ENCODE measurements around the gene EFHC2. TPM values are rescaled to one million over a fixed set of nuclear protein-coding genes. Genes with fewer than 3 reads are reported as not detected.
"Not testable (repeated sequence)": the region's sequence is repeated elsewhere in the genome, so short reads cannot be mapped to it uniquely, and the experiment has no call there.

EFHC2 gene
- total RNA-seq, 2 experiments from 2014 or later = 0.30 to 0.46 TPM

GRCh38 chrX:44227991-44228390 lies 115.5 kb downstream of the EFHC2 start:
- no peaks in the 10 kb centered on the region for H3K36me3 Mint-ChIP-seq (ENCODE audit: low read depth)
- H3K9me3 Mint-ChIP-seq (ENCODE audit: low read depth) = no peaks in the 10 kb centered on the region
- DNase-seq = no peak
- no peak overlapping the region for H3K4me3 Mint-ChIP-seq
- intact Hi-C loops (cut with DNase I, micrococcal nuclease) = no loop called here
- ChIA-PET CTCF (no interaction called here), POLR2A (no interaction called here)
- no peak for ATAC-seq
- H3K27me3 Mint-ChIP-seq = no peaks in the 10 kb centered on the region
- no peak overlapping the region for H3K27ac Mint-ChIP-seq
- no peaks in the 10 kb centered on the region for H3K4me1 Mint-ChIP-seq

- H3K27me3 Mint-ChIP-seq = no peaks in the 10 kb centered on the region
- no peaks in the 10 kb centered on the region for H3K9me3 Mint-ChIP-seq (ENCODE audit: low read depth)
- no peak overlapping the region for H3K4me3 Mint-ChIP-seq
- POLR2A ChIA-PET = no interaction called here
- CTCF ChIA-PET = no interaction called here
- no peak overlapping the region for H3K27ac Mint-ChIP-seq
- no peaks in the 10 kb centered on the region for H3K4me1 Mint-ChIP-seq
- intact Hi-C loops (cut with DNase I, micrococcal nuclease) = no loop called here
- ATAC-seq (no peak), DNase-seq (no peak)
- no peaks in the 10 kb centered on the region for H3K36me3 Mint-ChIP-seq (ENCODE audit: low read depth)
Observed at GRCh38 chrX:44225667-44226066, 117.8 kb downstream of the EFHC2 start.

DNA sequence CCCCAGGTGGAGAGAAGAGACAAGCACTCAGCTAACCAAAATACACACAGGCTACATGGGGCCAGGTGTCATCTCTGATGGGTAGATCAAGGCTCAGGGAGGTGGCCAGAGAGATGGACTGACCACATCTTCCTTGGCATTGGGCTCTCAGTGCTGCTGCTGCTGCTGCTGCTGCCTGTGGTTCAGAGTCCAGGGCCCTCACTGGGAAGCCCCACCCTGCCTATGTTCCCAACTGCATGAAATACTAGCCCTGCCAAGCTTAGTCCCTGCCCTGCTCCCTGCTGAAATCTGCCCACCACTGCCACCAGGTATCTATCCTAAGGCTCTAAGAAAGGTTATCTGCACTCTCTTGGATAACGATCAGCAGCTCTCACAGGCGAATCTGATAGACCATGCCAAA lies 118.7 kb downstream of the EFHC2 start:
- no peaks in the 10 kb centered on the region for H3K9me3 Mint-ChIP-seq (ENCODE audit: low read depth)
- DNase-seq = no peak

DNA sequence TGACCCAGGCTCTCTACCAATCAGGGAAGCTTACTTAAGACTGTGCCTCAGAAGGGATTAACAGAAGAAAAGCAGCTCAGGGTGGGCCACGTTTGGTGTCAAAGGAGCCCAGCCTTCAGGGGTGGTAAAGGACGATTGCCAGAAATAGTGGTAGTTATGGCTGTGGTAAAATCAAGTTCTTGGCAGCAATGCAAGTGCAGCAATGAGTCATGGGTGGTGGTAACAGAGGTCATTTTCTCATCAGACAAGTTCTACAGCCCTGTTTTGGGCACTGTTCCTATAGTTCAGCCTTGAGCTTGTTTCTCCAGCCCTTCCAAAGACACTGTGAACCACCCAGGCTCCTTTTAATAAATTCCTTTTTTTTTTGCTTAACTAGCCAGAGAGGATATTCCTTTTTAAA lies 120.3 kb downstream of the EFHC2 start:
- Mint-ChIP-seq H3K4me3 (no peak overlapping the region), H3K9me3 (ENCODE audit: low read depth) (no peaks in the 10 kb centered on the region), H3K27me3 (no peaks in the 10 kb centered on the region), H3K36me3 (ENCODE audit: low read depth) (no peaks in the 10 kb centered on the region), H3K27ac (no peak overlapping the region), H3K4me1 (no peaks in the 10 kb centered on the region)
- intact Hi-C loops (cut with DNase I, micrococcal nuclease) = no loop called here
- DNase-seq (no peak), ATAC-seq (no peak)
- ChIA-PET CTCF (no interaction called here), POLR2A (no interaction called here)

More for the DNA sequence above, 118.7 kb downstream of the EFHC2 start:
- ChIA-PET CTCF (no interaction called here), POLR2A (no interaction called here)
- no peaks in the 10 kb centered on the region for H3K4me1 Mint-ChIP-seq
- H3K36me3 Mint-ChIP-seq (ENCODE audit: low read depth) = no peaks in the 10 kb centered on the region
- H3K4me3 Mint-ChIP-seq = no peak overlapping the region
- no peak for ATAC-seq
- H3K27me3 Mint-ChIP-seq = no peaks in the 10 kb centered on the region
- no peak overlapping the region for H3K27ac Mint-ChIP-seq
- intact Hi-C loops (cut with DNase I, micrococcal nuclease) = no loop called here

- ATAC-seq (no peak), DNase-seq (no peak)
- intact Hi-C loops (cut with DNase I, micrococcal nuclease) = no loop called here
- Mint-ChIP-seq H3K27ac (no peak overlapping the region), H3K36me3 (ENCODE audit: low read depth) (no peaks in the 10 kb centered on the region), H3K9me3 (ENCODE audit: low read depth) (no peaks in the 10 kb centered on the region), H3K4me1 (no peaks in the 10 kb centered on the region), H3K4me3 (no peak overlapping the region), H3K27me3 (no peaks in the 10 kb centered on the region)
- ChIA-PET CTCF (no interaction called here), POLR2A (no interaction called here)
Observed at GRCh38 chrX:44218465-44218864, 125.0 kb downstream of the EFHC2 start.

GRCh38 chrX:44216171-44216570 lies 127.3 kb downstream of the EFHC2 start:
- intact Hi-C loops (cut with DNase I, micrococcal nuclease) = no loop called here
- ATAC-seq (no peak), DNase-seq (no peak)
- Mint-ChIP-seq H3K27me3 (no peaks in the 10 kb centered on the region), H3K4me1 (no peaks in the 10 kb centered on the region), H3K9me3 (ENCODE audit: low read depth) (no peaks in the 10 kb centered on the region), H3K36me3 (ENCODE audit: low read depth) (no peaks in the 10 kb centered on the region), H3K27ac (no peak overlapping the region), H3K4me3 (no peak overlapping the region)
- CTCF ChIA-PET = interaction anchor here (0.6 to 1.2 kb wide), 2 partner anchors 56 to 258 kb away, joined by 3 to 6 read pairs; no protein-coding TSS in a partner anchor
- POLR2A ChIA-PET = no interaction called here

DNA sequence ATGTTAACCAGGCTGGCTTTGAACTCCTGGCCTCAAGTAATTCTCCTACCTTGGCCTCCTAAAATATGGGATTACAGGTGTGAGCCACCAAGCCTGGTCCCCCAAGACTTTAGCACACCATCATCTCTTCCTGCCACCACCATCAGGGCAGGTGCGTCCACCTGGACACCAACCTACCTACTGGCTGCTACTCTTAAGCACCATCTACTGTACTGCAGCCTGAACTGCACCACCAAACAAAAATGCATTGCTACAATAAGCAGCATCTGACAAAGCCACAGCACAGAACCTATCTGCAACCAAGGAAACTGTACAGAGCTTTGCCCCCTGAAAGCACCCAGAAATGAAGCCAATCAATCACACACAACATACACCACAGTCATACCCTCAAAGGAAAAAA lies 139.7 kb downstream of the EFHC2 start:
- Mint-ChIP-seq H3K4me3 (no peak overlapping the region), H3K4me1 (no peaks in the 10 kb centered on the region), H3K9me3 (ENCODE audit: low read depth) (no peaks in the 10 kb centered on the region), H3K27ac (no peak overlapping the region), H3K36me3 (ENCODE audit: low read depth) (no peaks in the 10 kb centered on the region), H3K27me3 (no peaks in the 10 kb centered on the region)
- ATAC-seq = no peak
- CTCF ChIA-PET = no interaction called here
- no peak for DNase-seq
- POLR2A ChIA-PET = no interaction called here
- intact Hi-C loops (cut with DNase I, micrococcal nuclease) = no loop called here

- no peaks in the 10 kb centered on the region for H3K27me3 Mint-ChIP-seq
- no peaks in the 10 kb centered on the region for H3K9me3 Mint-ChIP-seq (ENCODE audit: low read depth)
- CTCF ChIA-PET = interaction anchor here (1.1 kb wide), 1 partner anchor 25 kb away, joined by 5 read pairs; no protein-coding TSS in a partner anchor
- intact Hi-C loops (cut with DNase I, micrococcal nuclease) = no loop called here
- no peaks in the 10 kb centered on the region for H3K36me3 Mint-ChIP-seq (ENCODE audit: low read depth)
- DNase-seq (no peak), ATAC-seq (no peak)
- H3K4me1 Mint-ChIP-seq = no peaks in the 10 kb centered on the region
- H3K27ac Mint-ChIP-seq = no peak overlapping the region
- H3K4me3 Mint-ChIP-seq = no peak overlapping the region
- POLR2A ChIA-PET = no interaction called here
Observed at GRCh38 chrX:44202596-44202995, 140.9 kb downstream of the EFHC2 start.

GRCh38 chrX:44189116-44189515 lies 154.4 kb downstream of the EFHC2 start:
- CTCF ChIA-PET = no interaction called here
- POLR2A ChIA-PET = no interaction called here
- DNase-seq (no peak), ATAC-seq (no peak)
- Mint-ChIP-seq H3K36me3 (ENCODE audit: low read depth) (no peaks in the 10 kb centered on the region), H3K27me3 (no peaks in the 10 kb centered on the region), H3K4me1 (no peaks in the 10 kb centered on the region), H3K9me3 (ENCODE audit: low read depth) (no peaks in the 10 kb centered on the region), H3K4me3 (no peak overlapping the region), H3K27ac (no peak overlapping the region)
- intact Hi-C loops (cut with DNase I, micrococcal nuclease) = no loop called here

GRCh38 chrX:44187915-44188314 lies 155.6 kb downstream of the EFHC2 start:
- H3K4me1 Mint-ChIP-seq; DNase-seq; POLR2A ChIA-PET; ATAC-seq; H3K36me3 Mint-ChIP-seq (ENCODE audit: low read depth); H3K27me3 Mint-ChIP-seq; H3K27ac Mint-ChIP-seq; H3K9me3 Mint-ChIP-seq (ENCODE audit: low read depth); H3K4me3 Mint-ChIP-seq; intact Hi-C loops (cut with DNase I, micrococcal nuclease): not testable (repeated sequence)
- CTCF ChIA-PET = interaction anchor here (0.7 kb wide), 1 partner anchor 80 kb away, joined by 3 read pairs; no protein-coding TSS in a partner anchor

- no peak for ATAC-seq
- ChIA-PET POLR2A (no interaction called here), CTCF (interaction anchor here (0.7 kb wide), 1 partner anchor 46 kb away, joined by 3 read pairs; no protein-coding TSS in a partner anchor)
- intact Hi-C loops (cut with DNase I, micrococcal nuclease) = no loop called here
- Mint-ChIP-seq H3K27ac (no peak overlapping the region), H3K9me3 (ENCODE audit: low read depth) (no peaks in the 10 kb centered on the region), H3K27me3 (no peaks in the 10 kb centered on the region), H3K36me3 (ENCODE audit: low read depth) (no peaks in the 10 kb centered on the region), H3K4me3 (no peak overlapping the region), H3K4me1 (no peaks in the 10 kb centered on the region)
- no peak for DNase-seq
Observed at GRCh38 chrX:44183329-44183728, 160.1 kb downstream of the EFHC2 start.

GRCh38 chrX:44178274-44179053 lies 165.0 kb downstream of the EFHC2 start:
- H3K27ac Mint-ChIP-seq = no peak overlapping the region
- ChIA-PET POLR2A (no interaction called here), CTCF (interaction anchor here (1.3 kb wide), 1 partner anchor 25 kb away, joined by 5 read pairs; no protein-coding TSS in a partner anchor)
- no peaks in the 10 kb centered on the region for H3K4me1 Mint-ChIP-seq
- DNase-seq = no peak
- peaks cover 2% of the 10 kb centered on the region for H3K9me3 Mint-ChIP-seq (ENCODE audit: low read depth)
- H3K4me3 Mint-ChIP-seq = no peak overlapping the region
- no peak for ATAC-seq
- no peaks in the 10 kb centered on the region for H3K27me3 Mint-ChIP-seq
- H3K36me3 Mint-ChIP-seq (ENCODE audit: low read depth) = peaks cover 10% of the 10 kb centered on the region
- intact Hi-C loops (cut with DNase I, micrococcal nuclease) = no loop called here
